HG02798 (cell line): Measurements from ENCODE around the gene MZT2B.
A peak's percentile ranks its signal among the peaks of the same experiment; 100 is the strongest.
"Not testable (repeated sequence)": the region's sequence is repeated elsewhere in the genome, so short reads cannot be mapped to it uniquely, and the experiment has no call there.

Experiments used
- ATAC-seq: cut with Tn5 transposase; IDR thresholded peaks from one replicate; pipeline ENCODE4 v1.9.1; 2021; ENCODE audit warnings: mild to moderate bottlenecking; ENCODE audit not compliant: unreplicated experiment, poor library complexity

The MZT2B gene

GRCh38 chr2:130198343-130198742 is 16.3 kb downstream of the MZT2B start, which contains the start of gene TUBA3E:
Gene TUBA3E (minus strand): TSS chr2:130198439. CDS start chr2:130198360, 79 bp downstream.
- no peak for ATAC-seq

GRCh38 chr2:130202518-130202917 is 20.5 kb downstream of the MZT2B start:
- not testable (repeated sequence) for ATAC-seq

- ATAC-seq = not testable (repeated sequence)
These were observed 21.1 kb downstream of the MZT2B start for GRCh38 chr2:130203150-130203549.

GRCh38 chr2:130207051-130207450 is 25.0 kb downstream of the MZT2B start:
- ATAC-seq = not testable (repeated sequence)

- ATAC-seq = not testable (repeated sequence)
These were observed 37.1 kb downstream of the MZT2B start for GRCh38 chr2:130219147-130219546.

- not testable (repeated sequence) for ATAC-seq
These were observed 38.4 kb downstream of the MZT2B start for GRCh38 chr2:130220505-130220904.

- ATAC-seq = peak; percentile 85
These were observed 40.5 kb downstream of the MZT2B start for GRCh38 chr2:130222523-130222922.

- ATAC-seq = not testable (repeated sequence)
These were observed 45.9 kb downstream of the MZT2B start for GRCh38 chr2:130228005-130228404.

GRCh38 chr2:130228467-130229160 is 46.6 kb downstream of the MZT2B start:
- not testable (repeated sequence) for ATAC-seq

GRCh38 chr2:130229161-130229510 is 47.1 kb downstream of the MZT2B start:
- peak; percentile 55 for ATAC-seq

GRCh38 chr2:130230376-130230775 is 48.3 kb downstream of the MZT2B start:
- ATAC-seq = not testable (repeated sequence)

GRCh38 chr2:130230907-130231306 is 48.8 kb downstream of the MZT2B start:
- ATAC-seq = not testable (repeated sequence)

- no peak for ATAC-seq
These were observed 49.6 kb downstream of the MZT2B start for GRCh38 chr2:130231656-130232055.

- ATAC-seq = not testable (repeated sequence)
These were observed 51.0 kb downstream of the MZT2B start for GRCh38 chr2:130233066-130233465.

- not testable (repeated sequence) for ATAC-seq
These were observed 57.5 kb downstream of the MZT2B start for GRCh38 chr2:130239581-130239980.
